Activated CD4-positive, alpha-beta T cell treated with anti-CD3 and anti-CD28 coated beads, Interleukin-10, Interleukin-2, amounts not matched to agents 100 ng/mL and 50 ng/mL, durations not matched to agents 16 hours and 8 hours (primary cell): ENCODE data around the gene TMTC1.

ENCODE experiments used
- DNase-seq: peaks from one replicate; pipeline ENCODE4 v3.0.0-alpha.2; 2020

The TMTC1 gene

DNA sequence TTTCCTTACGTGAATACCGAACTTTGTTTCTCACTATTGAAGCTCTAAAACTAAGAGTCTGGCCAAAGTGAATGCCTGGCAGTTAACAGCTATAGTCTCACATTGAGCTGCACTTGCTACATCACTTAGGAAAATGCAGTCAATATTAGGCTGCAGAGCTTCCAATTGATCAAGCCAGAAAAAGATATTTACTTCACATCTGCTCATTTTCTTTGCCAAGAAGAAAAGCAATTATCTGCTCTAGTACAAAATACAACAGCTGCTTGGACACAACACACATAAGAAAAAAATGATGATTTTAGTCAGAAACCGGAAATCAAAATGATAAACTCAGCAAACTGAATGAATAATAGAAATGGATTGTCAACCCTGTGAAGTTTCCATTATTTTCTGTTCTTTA lies 45.4 kb downstream of the TMTC1 start:
- no peak for DNase-seq

DNA sequence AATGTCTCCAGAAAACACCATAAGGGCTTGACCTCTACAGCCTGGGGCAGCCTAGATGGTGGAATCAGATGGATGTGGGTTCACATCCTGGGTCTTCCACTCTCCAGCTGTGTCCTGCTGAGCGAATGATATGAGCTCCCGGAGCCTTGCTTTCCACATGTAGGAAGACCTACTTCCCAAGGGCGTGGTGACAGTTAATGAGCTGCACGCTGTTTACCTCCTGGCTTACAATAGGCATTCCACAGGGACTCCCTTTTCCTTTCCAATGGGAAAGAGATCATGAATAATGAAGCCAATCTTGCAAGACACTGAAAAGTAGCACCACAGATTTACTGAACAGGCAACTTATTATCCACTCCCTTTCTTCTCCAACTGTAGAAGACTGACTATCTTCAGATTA lies 46.1 kb downstream of the TMTC1 start:
- DNase-seq: no peak

DNA sequence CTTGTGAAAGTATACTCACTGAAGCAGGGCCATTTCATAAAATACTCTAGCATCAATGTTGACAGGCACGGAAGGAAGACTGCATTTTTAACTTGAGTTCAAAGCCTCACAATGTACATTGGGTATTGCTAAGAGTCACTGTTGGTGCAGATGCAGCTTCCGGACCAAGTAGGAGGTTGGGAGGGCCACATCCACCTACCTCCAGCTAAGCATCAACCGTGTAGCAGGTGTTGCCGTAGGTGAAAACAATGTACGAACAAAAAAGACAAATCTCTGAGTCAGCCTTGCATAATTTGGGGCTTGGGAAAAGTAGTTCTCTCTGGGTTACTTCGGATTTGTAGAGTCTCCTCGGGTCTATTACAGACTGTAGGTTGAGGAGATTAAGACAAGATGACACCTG lies 48.1 kb downstream of the TMTC1 start:
- no peak for DNase-seq

DNA sequence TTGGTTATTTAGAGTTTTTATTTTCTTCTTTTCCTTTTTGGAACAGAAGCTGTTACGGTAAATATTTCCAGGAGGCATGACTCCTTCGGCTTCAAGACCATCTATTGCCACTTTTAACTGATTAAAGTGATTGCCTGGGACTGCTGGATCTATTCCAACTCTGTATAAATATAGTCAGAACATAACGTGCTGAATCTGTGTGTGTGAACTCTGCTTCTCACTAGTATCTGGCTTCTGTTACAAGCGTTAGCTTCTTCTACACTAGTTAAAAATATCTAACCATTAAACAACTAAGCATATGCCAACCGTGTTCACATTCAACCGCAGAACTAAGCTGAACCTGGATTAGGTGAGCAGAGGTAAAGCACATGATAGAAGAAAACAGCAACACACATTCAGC lies 49.0 kb downstream of the TMTC1 start:
- DNase-seq: no peak

DNA sequence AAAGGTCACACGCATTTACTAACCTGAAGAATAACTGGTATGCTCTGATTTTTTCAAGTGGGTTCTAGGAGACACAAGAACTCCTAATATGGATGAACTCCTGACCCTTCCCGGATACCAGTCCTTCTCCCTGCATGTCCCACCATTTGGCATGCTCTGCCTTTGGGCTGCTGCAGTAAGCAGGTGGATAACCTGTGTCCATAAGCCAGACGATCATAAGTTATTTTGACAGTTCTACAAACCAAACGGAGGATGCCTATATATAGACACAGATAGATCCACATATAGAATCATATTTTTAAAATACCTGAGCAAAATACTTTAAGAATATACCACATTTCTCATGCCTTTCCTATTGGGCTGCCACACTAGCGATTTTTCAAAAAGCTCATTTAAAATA lies 49.4 kb downstream of the TMTC1 start:
- DNase-seq: no peak

DNA sequence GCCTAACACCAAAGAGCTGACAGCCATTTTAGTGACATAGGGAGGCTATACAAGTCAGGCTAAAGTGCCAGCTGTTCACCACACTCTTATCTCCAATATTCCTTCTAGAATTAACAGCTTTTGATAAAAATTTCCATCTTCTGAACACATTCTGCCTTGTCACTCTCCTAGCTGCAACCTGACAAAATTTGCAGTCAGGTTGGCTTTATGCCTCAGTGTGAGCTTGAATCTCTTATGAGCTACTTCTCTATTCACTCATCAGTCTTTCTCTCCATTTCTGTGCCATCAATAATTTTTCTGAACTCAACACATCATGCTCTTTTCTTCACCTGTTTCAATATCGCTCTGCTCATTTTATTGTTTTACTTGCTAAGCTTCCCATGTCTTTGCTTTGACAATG lies 50.2 kb downstream of the TMTC1 start:
- no peak for DNase-seq

DNA sequence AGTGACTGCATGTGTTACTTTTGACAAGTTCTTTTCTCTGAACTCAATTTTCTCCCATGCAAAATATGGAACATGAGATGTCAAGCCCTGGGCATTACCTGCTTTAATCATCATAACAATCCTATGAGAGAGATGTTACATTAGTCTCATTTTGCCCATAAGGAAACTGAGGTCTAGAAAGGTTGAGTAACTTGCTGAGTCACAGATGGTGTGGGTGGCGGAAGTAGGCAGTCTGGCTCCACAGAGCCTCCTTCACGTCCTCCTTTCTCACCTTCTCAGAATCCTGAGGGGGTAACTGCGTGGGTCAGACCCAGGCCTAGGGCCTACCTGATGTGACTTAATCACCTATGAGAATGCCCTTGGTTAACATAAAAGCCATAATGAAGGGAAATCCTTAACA lies 50.7 kb downstream of the TMTC1 start:
- DNase-seq: peak; percentile 29

DNA sequence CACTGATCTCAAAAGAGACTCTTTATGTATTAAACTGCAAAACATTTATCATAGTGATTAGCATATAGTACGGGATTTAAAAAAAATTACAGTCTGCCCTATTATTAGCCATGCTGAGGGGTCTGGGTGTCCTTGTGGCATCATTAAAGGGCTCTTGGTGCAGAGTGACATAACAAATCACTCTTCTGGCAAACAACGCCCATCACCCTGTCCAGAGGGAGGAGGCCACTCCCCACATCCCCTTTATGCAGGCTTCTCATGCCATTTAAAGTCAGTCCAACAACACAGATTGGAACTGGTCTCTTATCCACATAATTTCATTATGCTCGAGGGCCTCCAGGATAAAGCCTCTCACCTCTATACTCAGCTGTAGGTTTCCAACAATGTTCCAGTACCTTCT lies 51.1 kb downstream of the TMTC1 start:
- no peak for DNase-seq

DNA sequence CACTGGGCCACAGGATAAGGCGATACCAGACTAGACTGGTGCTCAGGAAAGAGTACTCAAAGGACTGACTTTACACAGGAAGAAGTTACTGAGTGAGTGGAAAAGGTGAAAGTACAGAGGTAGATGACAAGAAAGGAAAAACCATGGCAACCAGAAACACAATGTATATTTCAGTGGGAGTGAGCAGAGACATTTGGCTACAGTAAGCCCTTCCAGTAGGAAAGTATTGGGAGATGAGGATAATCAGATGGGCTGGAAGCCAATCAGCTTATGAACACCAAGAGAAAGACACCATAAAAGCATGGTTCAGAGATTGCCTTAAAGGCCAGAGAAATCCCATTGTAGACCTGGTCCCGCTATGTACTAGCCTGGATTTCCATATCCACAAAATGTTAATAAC lies 51.6 kb downstream of the TMTC1 start:
- DNase-seq: no peak

DNA sequence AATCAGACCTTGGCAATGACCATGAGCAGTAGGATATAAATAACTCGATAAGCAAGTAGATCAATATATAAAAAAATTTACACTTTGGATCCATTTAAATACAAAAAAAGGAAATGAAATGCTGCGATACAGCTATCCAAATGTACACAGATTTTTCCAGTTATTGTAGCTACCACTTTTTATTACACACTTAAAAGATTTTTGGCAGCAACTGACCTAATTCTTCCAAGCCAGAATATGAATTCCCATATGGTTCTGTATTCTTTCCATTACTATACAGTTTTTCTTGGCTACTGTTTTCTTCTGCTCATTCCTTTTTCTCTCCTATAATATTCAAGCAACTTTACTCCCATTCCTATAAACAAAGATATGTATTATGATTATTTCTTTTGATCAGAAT lies 52.2 kb downstream of the TMTC1 start:
- DNase-seq: no peak

DNA sequence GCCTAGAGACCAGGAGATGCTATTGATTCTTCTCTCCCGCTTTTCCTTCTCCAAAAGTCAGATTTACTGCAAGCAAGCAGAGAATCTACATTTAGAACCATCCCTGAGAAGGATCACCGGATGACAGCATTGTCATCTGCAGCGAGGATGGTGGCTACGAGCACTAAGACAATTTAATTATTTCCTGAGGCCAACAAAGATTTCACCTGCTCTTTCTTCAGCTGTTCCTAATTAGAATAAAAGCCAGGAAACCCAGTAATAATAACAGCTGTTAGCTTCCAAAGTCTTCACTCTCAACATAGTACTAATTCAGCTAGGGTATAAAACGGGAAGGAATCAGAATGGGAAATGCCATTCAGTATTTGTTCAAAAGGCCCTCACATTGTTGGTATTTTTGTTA lies 53.3 kb downstream of the TMTC1 start:
- DNase-seq: no peak

DNA sequence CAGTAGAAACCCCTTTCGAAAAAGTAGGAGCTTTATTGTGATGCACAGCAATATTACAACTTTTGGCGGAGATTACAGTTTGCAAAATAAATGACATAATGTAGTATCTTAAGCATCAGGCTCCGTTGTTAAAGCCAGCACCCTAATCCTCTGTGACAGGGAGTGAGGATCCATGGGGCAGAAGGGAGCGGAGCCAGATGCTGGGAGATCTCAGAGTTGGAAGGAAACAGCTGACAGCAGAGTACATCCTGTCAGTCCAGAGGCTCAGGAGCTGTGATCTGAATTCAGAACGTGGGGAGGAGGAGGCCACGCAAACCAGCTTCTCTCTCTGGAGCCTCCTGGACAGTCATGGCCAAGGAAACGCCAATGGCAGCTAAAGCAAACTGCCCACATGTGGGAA lies 55.7 kb downstream of the TMTC1 start:
- no peak for DNase-seq

DNA sequence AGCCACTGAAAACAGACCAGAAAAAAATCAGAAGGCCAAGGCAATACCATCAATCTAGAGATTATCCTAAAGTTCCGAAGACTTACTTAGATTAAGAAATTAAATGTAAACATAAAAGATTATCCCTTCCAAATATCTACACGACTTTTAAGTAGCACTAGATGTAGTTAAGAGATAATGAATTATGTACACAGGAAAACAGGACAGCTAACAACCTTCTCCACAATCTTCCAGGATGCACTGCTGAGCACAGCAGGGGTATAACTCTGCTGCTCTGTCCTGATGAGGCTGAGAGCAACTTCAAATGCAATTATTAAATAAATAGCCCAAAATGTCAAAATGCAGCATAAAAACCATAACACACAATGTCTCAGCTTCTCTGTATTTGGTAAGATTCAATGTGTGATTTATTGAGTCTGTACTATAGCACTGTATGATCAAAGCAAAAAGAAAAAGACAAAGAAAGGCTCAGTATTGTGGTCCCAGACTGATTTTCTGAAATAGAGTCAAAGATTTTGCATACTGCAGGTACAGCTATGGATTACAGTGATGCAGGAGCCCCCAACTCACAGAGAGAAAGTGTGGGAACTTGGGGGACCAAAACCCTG lies 56.9 kb downstream of the TMTC1 start:
- no peak for DNase-seq

DNA sequence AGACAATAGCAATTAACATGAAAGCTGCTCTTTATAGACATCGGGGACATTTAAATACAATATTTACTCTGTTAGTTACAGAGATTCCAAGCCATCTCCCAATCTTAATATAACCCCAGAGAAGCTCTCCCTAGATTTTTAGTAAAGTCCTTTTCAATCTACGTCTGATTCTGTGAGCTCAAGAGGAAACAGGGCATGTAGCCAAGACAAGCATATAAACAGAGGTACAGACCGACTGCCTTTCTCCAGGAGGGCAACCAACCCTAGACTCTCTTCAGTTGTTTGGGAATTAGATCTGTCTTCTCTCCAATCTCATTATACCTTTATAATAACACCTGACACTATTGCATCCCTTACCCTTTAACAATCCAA lies 57.4 kb downstream of the TMTC1 start:
- no peak for DNase-seq

DNA sequence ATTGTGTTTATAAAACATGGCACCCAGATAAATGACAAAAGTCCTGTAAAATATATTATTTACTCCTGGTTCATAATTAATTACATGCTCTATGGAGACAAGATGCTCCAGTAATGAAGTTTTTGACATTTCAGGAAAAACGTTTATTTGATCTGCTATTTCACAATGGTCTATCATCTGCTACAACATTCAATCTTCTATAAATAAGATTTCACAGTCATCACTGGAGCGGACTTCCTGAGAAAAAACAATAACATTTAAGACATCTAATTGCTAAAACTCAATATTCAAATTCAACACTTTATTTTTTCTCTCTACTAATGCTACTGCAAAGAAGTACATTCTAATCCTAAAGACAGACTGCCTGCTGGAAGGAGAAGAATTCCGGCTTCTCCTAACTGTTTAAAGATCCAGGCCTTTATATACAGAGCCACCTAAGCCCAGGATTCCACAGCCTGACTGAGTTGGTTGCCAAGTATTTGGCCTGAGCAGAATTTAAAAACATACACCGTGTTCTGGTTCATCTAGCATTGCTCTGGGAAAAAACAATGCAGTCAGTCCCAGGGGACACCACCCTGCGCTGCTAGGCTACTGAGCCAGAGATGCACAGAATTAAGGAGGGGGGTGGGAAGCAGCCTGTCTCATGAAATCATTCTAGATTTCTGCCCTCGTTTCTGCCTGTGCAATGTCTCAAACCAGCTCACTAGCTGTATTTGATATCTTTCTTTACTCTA lies 58.0 kb downstream of the TMTC1 start:
- DNase-seq: no peak

DNA sequence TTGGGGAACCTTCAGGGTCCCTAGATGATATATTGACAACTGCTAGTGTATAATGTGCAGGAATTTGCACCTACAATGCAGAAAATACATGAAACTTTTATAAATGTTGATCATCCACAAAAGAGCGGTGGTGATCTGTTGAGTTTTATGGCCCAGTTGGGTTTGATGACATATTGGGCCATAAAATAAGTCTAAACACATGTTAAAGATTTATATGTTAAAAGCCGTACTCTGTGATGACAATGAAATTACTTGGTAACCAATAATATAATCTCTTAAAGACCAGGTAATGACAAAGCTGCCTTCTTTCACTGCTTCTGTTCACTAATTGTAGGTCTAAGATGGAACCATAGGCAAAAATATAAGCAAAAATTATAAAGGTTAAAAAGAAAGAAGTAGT lies 61.6 kb downstream of the TMTC1 start:
- DNase-seq: no peak

DNA sequence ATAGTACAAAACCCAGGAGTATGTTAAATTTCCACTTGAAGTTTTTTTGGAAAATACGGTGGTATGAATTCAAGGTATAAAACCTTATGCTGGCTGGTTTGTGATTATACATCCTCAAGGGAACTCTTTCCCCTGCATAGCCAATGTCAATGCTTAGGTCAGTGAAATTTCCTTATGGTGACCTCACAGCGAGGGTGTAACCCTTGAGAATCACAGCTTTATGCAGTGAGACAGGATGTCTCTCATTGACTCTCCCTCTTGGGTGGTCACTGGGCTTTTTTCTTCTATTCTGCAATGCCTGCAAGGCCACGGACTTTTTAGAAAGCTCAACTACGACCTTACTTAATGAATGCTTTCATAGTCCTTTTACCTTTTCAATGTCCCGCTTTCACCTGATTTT lies 64.4 kb downstream of the TMTC1 start:
- DNase-seq: no peak

DNA sequence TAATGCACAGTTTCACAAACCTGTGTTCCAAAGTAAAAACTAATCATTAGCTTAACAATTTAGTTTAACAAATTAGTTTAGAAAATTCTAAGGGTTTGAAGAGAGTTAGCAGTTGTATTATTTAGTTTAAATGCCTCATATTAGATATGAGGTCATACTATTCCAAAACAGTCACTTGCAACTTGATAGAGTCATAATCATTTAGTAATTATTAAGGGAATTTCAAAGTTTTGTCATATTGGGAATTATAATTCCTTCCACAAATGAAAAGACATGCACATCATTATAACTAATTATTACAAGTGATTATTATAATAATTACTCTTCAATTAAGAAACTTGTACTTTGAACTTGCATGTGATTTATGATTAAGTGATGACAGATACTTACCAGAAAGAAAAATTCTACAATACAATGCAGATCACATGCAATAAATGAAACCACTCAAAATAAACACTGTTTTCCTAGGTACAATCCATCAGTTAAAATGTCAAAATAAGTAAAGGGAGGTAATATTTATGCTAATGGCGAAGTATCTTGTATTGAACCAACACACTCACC lies 66.1 kb downstream of the TMTC1 start:
- no peak for DNase-seq

DNA sequence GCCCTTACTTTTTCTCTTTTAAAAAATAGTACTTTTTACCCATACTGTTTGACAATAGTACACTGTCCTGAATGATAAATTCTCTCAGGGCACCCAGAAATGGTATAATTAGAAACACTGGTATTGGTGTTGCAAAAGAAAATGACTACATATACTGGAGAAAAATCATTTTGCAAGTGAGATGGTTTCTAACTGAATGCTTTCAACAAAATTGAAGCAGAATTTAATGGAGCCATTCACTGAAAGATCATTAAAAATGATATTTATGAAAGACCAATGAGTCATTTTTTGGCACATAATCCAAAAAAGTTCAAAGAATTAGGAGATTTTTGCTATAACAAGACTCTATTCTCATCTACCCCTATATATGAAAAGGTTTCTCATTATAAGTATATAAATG lies 68.8 kb downstream of the TMTC1 start:
- DNase-seq: no peak

DNA sequence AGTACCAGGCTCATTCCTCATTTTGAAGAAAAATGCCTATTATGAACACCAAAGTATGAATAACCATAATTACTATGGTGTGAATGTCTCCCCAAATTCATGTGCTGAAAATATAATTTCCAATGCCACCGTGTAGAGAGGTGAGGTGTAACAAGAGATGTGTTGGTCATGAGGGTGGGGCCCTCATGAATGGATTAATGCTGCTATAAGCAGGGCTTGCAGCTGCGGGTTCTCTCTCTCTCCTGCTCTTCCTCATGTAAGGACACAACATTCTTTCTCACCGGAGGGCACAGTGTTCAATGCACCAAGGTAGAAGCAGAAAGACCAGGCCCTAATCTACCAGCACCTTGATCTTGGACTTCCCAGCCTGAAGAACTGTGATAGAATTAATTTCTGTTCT lies 70.0 kb downstream of the TMTC1 start:
- DNase-seq: no peak

DNA sequence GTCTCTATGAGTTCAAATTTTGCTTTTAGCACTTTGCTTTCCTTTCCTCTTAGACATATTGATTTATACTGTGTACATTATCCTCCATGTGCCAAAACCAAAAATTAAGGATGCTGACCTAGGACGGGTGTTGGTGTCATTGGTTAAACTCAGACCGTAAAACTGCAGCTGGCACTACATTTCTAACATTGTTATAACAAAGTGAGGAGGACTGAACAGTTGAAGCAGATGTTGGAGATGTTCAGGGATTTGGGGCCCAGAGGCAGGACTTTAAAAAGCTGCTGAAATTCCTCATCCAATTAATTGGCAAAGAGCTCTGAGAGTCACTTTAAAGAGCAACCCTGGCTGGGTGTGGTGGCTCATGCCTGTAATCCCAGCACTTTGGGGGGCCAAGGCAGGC lies 72.4 kb downstream of the TMTC1 start:
- DNase-seq: no peak

DNA sequence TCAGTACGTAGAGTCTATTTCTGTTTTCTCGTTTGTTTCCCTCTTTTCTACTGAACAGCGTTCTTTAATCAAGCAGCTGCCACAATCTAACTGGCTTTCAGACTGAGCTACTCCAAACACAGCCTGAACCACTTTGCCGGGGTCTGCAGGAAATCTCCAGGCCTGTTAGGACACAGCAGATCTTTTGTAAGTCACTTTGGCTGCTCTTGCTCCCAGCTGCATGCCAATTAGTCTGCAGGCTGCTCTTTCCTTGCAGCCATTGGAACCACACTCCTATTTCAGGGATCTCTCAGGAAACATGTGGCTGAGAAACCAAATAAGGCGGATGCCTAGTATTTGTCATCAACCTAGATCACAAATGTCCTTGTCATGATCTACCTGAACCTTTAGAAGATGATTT lies 73.6 kb downstream of the TMTC1 start:
- no peak for DNase-seq

DNA sequence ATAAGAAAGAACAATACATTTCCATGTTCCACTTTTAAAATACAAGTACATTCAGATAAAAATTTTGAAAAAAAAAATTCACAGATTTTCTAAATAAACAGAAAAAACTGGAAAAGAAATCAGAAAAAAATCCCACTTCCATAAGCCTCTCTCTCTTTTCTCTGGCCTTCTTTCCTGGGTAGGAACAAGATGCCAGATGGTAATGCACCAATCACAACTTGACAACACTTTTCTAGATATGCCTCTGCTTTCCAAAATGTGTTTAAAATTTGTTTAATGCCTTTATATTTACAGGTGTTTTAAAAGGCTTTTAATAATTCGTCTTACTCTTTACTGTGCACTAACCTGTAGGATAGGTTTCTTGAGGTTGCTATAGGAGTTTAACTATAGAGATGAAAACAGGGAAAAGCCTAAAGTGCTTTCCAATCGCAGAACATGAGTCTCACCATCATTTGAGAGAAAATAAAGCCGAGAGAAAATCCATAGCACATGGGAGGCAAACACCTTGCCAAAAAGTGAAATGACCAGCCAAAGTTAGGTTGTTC lies 74.2 kb downstream of the TMTC1 start:
- no peak for DNase-seq

DNA sequence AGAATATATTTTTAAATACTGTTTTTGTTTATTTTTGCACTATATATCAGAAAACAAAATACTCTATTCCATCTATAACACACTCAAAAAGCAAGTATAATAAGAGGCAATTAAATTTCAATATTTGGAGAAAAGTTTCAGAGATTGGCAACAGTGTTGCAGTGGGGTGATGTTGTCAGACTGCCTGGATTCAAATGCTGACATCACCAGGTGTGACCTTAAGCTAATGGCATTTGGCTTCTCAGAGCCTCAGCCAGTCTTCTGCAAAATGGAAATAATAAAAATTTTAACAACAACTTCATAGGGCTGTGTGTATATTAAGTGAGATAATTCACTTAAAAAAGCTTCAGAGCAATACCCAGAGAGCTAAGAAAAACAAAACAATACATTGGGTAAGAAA lies 74.7 kb downstream of the TMTC1 start:
- DNase-seq: no peak

DNA sequence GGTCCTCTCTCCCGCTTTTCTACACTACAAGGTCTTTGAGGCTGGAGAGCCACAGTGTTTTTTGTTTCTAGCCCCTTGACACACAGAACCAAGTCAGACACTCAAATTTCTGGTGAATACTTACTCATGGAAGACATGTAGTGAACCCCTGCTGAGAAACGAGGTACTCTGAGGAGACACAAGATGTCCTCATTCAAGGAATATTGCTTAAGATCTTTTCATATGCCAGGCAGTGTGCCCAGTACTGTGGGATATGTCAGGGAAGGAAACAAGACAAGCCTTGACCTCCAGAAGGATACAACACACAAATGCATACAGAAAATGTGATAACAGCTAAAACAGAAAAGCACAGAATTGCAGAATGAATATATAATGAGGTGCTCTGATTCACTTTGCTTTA lies 75.9 kb downstream of the TMTC1 start:
- DNase-seq: no peak
